HepG2 (cell line): Measurements from ENCODE around the gene SPATA7. TPM values are rescaled to one million over a fixed set of nuclear protein-coding genes. Genes with fewer than 3 reads are reported as not detected.

Experiments
- ARID2 ChIP-seq: sonication (generic); formaldehyde crosslinking; IDR thresholded peaks from 2 replicates; pipeline ENCODE4 v1.8.1; 2022; ENCODE audit warnings: mild to moderate bottlenecking, missing genetic modification reagents, borderline replicate concordance
- ATM ChIP-seq: fragments of 450-650 bp; IDR thresholded peaks from 2 replicates; pipeline ENCODE4 v1.7.1; 2017; ENCODE audit warnings: mild to moderate bottlenecking, borderline replicate concordance
- GMEB1 ChIP-seq: sonication (generic); formaldehyde crosslinking; IDR thresholded peaks from 2 replicates; pipeline ENCODE4 v1.5.1; 2020; ENCODE audit warnings: missing genetic modification reagents, mild to moderate bottlenecking, borderline replicate concordance
- MLX ChIP-seq: IDR thresholded peaks from 2 replicates; pipeline ENCODE4 v1.6.1; 2016
- NCOA5 ChIP-seq: sonication (generic); formaldehyde crosslinking; IDR thresholded peaks from 2 replicates; pipeline ENCODE4 v1.4.0; 2020; ENCODE audit warnings: missing genetic modification reagents
- NKX3-1 ChIP-seq: sonication (generic); formaldehyde crosslinking; IDR thresholded peaks from 2 replicates; pipeline ENCODE4 v1.5.0; 2020; ENCODE audit warnings: missing genetic modification reagents
- SALL1 ChIP-seq: sonication (generic); formaldehyde crosslinking; IDR thresholded peaks from 2 replicates; pipeline ENCODE4 v1.8.0; 2022; ENCODE audit warnings: mild to moderate bottlenecking, missing genetic modification reagents
- SNAPC4 ChIP-seq: sonication (generic); formaldehyde crosslinking; IDR thresholded peaks from 2 replicates; pipeline ENCODE4 v1.4.0; 2020; ENCODE audit warnings: mild to moderate bottlenecking, missing genetic modification reagents
- SNAPC5 ChIP-seq: sonication (generic); formaldehyde crosslinking; IDR thresholded peaks from 2 replicates; pipeline ENCODE4 v1.8.1; 2023; ENCODE audit warnings: mild to moderate bottlenecking, missing genetic modification reagents, borderline replicate concordance
- STAG1 ChIP-seq: sonication (generic); formaldehyde crosslinking; IDR thresholded peaks from 2 replicates; pipeline ENCODE4 v1.4.0; 2020; ENCODE audit warnings: missing genetic modification reagents
- TFAP4 ChIP-seq: sonication (generic); IDR thresholded peaks from 2 replicates; pipeline ENCODE4 v1.6.1; 2016; ENCODE audit warnings: low read depth, borderline replicate concordance
- ZBTB34 ChIP-seq: sonication (generic); formaldehyde crosslinking; IDR thresholded peaks from 2 replicates; pipeline ENCODE4 v1.8.0; 2022; ENCODE audit warnings: mild to moderate bottlenecking, missing genetic modification reagents
- ZNF30 ChIP-seq: sonication (generic); formaldehyde crosslinking; IDR thresholded peaks from 2 replicates; pipeline ENCODE4 v1.5.0; 2020; ENCODE audit warnings: mild to moderate bottlenecking, missing genetic modification reagents
- ZNF567 ChIP-seq: sonication (generic); formaldehyde crosslinking; IDR thresholded peaks from 2 replicates; pipeline ENCODE4 v1.8.1; 2023; ENCODE audit warnings: mild to moderate bottlenecking, missing genetic modification reagents, borderline replicate concordance
- ZNF570 ChIP-seq: sonication (generic); formaldehyde crosslinking; IDR thresholded peaks from 2 replicates; pipeline ENCODE4 v1.4.0; 2020; ENCODE audit warnings: mild to moderate bottlenecking, missing genetic modification reagents, borderline replicate concordance
- ZNF7 ChIP-seq: IDR thresholded peaks from 2 replicates; pipeline ENCODE4 v1.6.1; 2016; ENCODE audit warnings: missing biosample characterization, missing genetic modification reagents
- ZNF746 ChIP-seq: sonication (generic); formaldehyde crosslinking; IDR thresholded peaks from 2 replicates; pipeline ENCODE4 v1.8.0; 2022; ENCODE audit warnings: mild to moderate bottlenecking, missing genetic modification reagents
- ZNF879 ChIP-seq: sonication (generic); formaldehyde crosslinking; IDR thresholded peaks from 2 replicates; pipeline ENCODE4 v1.8.1; 2023; ENCODE audit warnings: missing genetic modification reagents
- ZSCAN30 ChIP-seq: sonication (generic); formaldehyde crosslinking; IDR thresholded peaks from 2 replicates; pipeline ENCODE4 v1.5.0; 2020; ENCODE audit warnings: mild to moderate bottlenecking, missing genetic modification reagents
- polyA plus RNA-seq, 8 experiments: library from polyadenylated mRNA; depleted of rRNA in 3 of 8; stranded (reverse) in 7 of 8; unstranded in 1 of 8; fragments of >200 nt; fragmentation: Illumina TruSeq in 4 of 8; extraction: Trizol in 4 of 8; gene quantifications; 2 replicates each; pipeline versions ENCODE4 v1.2.1 to v1.2.3, GENCODE V29; 2011 to 2016; ENCODE audit warnings: low read depth in 4 of 8, missing spikeins in 1 of 8, mixed read lengths in 1 of 8; ENCODE audit not compliant: insufficient read depth in 1 of 8
- total RNA-seq, 5 experiments: library from RNA; depleted of rRNA; stranded (reverse); fragments of >200 nt; fragmentation: Illumina TruSeq; extraction: Trizol; gene quantifications; 2 replicates each; pipeline ENCODE4 v1.2.3, GENCODE V29; 2016; ENCODE audit warnings: low read depth in 1 of 5

Gene SPATA7
- total and polyA plus RNA-seq, 2 of the 13 experiments (the other 11 are each of a cell fraction or from before 2014, with no cell fraction given) = 3.6 to 5.5 TPM

- no peak for TF ChIP-seq MLX (CRISPR knock-in tag)
- no peak for TF ChIP-seq ATM
- TF ChIP-seq ZNF567 (CRISPR knock-in tag) = no peak; the same call in 1 of the 2 replicates
- TF ChIP-seq ZNF7 (CRISPR knock-in tag) = no peak
- 0 out of 2 replicates have a peak, but pooled peaks have one; percentile 9 for TF ChIP-seq STAG1
- TF ChIP-seq ZNF746 (CRISPR knock-in tag) = 0 out of 2 replicates have a peak, but pooled peaks have one; percentile 19
- no peak for TF ChIP-seq SNAPC5 (CRISPR knock-in tag)
- 0 out of 2 replicates have a peak, but pooled peaks have one; percentile 27 for TF ChIP-seq SNAPC4 (CRISPR knock-in tag)
- peak; percentile 44; the same call in 1 of the 2 replicates for TF ChIP-seq TFAP4
- TF ChIP-seq GMEB1 (CRISPR knock-in tag) = peak; percentile 95
- TF ChIP-seq NKX3-1 = no peak
- peak; percentile 60 for TF ChIP-seq SALL1 (CRISPR knock-in tag)
- TF ChIP-seq ARID2 (CRISPR knock-in tag) = 0 out of 2 replicates have a peak, but pooled peaks have one; percentile 44
- no peak for TF ChIP-seq NCOA5 (CRISPR knock-in tag)
- no peak for TF ChIP-seq ZNF879
- TF ChIP-seq ZSCAN30 (CRISPR knock-in tag) = no peak
- no peak for TF ChIP-seq ZNF570 (CRISPR knock-in tag)
- TF ChIP-seq ZNF30 (CRISPR knock-in tag) = no peak
- no peak for TF ChIP-seq ZBTB34
These were observed at the start of gene SPATA7 (continued) for GRCh38 chr14:88385212-88386101.
